A673 (cell line): ENCODE measurements around the gene EXOSC7. TPM values are rescaled to one million over a fixed set of nuclear protein-coding genes. Genes with fewer than 3 reads are reported as not detected.
A peak's percentile ranks its signal among the peaks of the same experiment; 100 is the strongest.
"Not testable (repeated sequence)": the region's sequence is repeated elsewhere in the genome, so short reads cannot be mapped to it uniquely, and the experiment has no call there.

Experiments used
- BruUV-seq: library from RNA; stranded (reverse); fragments of 400-500 nt; replicated peaks from 2 replicates; lab custom pipeline; 2021; lab: Mats Ljungman, UMichigan
- CTCF ChIA-PET: fragments of 300-600 bp; sonication (Branson Sonifier 250); formaldehyde crosslinking; loops from one replicate; lab custom pipeline; 2022; ENCODE audit warnings: antibody characterized with exemption; lab: Charles Lee
- POLR2A ChIA-PET: fragments of 300-600 bp; sonication (Branson Sonifier 250); formaldehyde crosslinking; loops from one replicate; lab custom pipeline; 2022; ENCODE audit warnings: antibody characterized with exemption; ENCODE audit not compliant: low non-redundant PET; lab: Charles Lee
- DNase-seq: peaks from one replicate; pipeline ENCODE4 v3.0.0-alpha.2; 2015; ENCODE audit warnings: low spot score
- H3K27ac ChIP-seq: fragments of 200-600 bp; sonication (generic); 2 replicates; pipeline ENCODE4 v1.5.1; 2016; ENCODE audit warnings: mixed run types, low read depth, mild to moderate bottlenecking, mixed read lengths, antibody characterized with exemption, low read length; ENCODE audit not compliant: poor library complexity, severe bottlenecking
- H3K27me3 ChIP-seq: fragments of 200-600 bp; sonication (generic); replicated peaks from 2 replicates; pipeline ENCODE4 v1.6.1; 2017; ENCODE audit warnings: mixed run types, low read depth, mild to moderate bottlenecking, mixed read lengths, antibody characterized with exemption, low read length; ENCODE audit not compliant: insufficient read depth, poor library complexity
- H3K36me3 ChIP-seq: fragments of 200-600 bp; sonication (generic); 2 replicates; pipeline ENCODE4 v1.6.1; 2016; ENCODE audit warnings: mixed run types, mild to moderate bottlenecking, mixed read lengths, antibody characterized with exemption, low read length; ENCODE audit not compliant: insufficient read depth, poor library complexity, severe bottlenecking
- H3K4me1 ChIP-seq: fragments of 200-600 bp; sonication (generic); 2 replicates; pipeline ENCODE4 v1.6.1; 2017; ENCODE audit warnings: mixed run types, mild to moderate bottlenecking, mixed read lengths, antibody characterized with exemption, low read length; ENCODE audit not compliant: insufficient read depth, poor library complexity, severe bottlenecking
- H3K4me3 ChIP-seq: fragments of 200-600 bp; sonication (generic); 2 replicates; pipeline ENCODE4 v1.5.1; 2016; ENCODE audit warnings: low read depth, mixed run types, mild to moderate bottlenecking, mixed read lengths, low read length; ENCODE audit not compliant: poor library complexity, severe bottlenecking
- H3K9me3 ChIP-seq: fragments of 200-600 bp; sonication (generic); 2 replicates; pipeline ENCODE4 v1.6.1; 2016; ENCODE audit warnings: mixed run types, low read depth, mild to moderate bottlenecking, mixed read lengths, antibody characterized with exemption, low read length; ENCODE audit not compliant: poor library complexity, severe bottlenecking
- CTCF ChIP-seq: fragments of 300-800, 200-600 bp; sonication (generic); conservative IDR thresholded peaks from 2 replicates; pipeline ENCODE4 v1.5.1; 2017; ENCODE audit warnings: low read depth, mild to moderate bottlenecking, antibody characterized with exemption, low read length, moderate library complexity, mixed read lengths
- EZH2 ChIP-seq: fragments of 200-600 bp; sonication (generic); IDR thresholded peaks from 2 replicates; pipeline ENCODE4 v1.6.1; 2017; ENCODE audit warnings: borderline replicate concordance, low read depth, mild to moderate bottlenecking, mixed read lengths, antibody characterized with exemption, low read length; ENCODE audit not compliant: poor library complexity, severe bottlenecking
- intact Hi-C: fragments of 100-400 bp; cut with micrococcal nuclease; formaldehyde crosslinking; loops from one replicate; pipeline ENCODE4 v1.10.0; 2022; ENCODE audit not compliant: unreplicated experiment
- total RNA-seq: library from RNA; stranded (reverse); gene quantifications from 2 replicates; pipeline ENCODE4 v1.2.3, GENCODE V29; 2021

Gene EXOSC7
- total RNA-seq, 1 experiment from 2014 or later, result 47.4 TPM

- BruUV-seq, result no TSS peak
- DNase-seq, result no peak
- ChIA-PET CTCF (no interaction called here), POLR2A (no interaction called here)
- TF ChIP-seq CTCF (no peak), EZH2 (no peak)
- Histone ChIP-seq H3K4me1 (peaks cover 5% of the 10 kb centered on the region), H3K4me3 (no peak overlapping the region), H3K9me3 (no peaks in the 10 kb centered on the region), H3K36me3 (peaks cover 44% of the 10 kb centered on the region), H3K27me3 (no peaks in the 10 kb centered on the region), H3K27ac (no peak overlapping the region)
- intact Hi-C loops, result no loop called here
Observed at GRCh38 chr3:44942202-44942921, 33.7 kb upstream of the EXOSC7 start.

GRCh38 chr3:44948239-44948638, 27.8 kb upstream of the EXOSC7 start:
- peak overlapping the region; percentile 95 for H3K27ac ChIP-seq
- ChIA-PET POLR2A (no interaction called here), CTCF (no interaction called here)
- no TSS peak for BruUV-seq
- no peaks in the 10 kb centered on the region for H3K9me3 ChIP-seq
- no peaks in the 10 kb centered on the region for H3K27me3 ChIP-seq
- TF ChIP-seq CTCF, result no peak
- no peak for TF ChIP-seq EZH2
- H3K4me3 ChIP-seq, result no peak overlapping the region
- H3K4me1 ChIP-seq, result peaks cover 45% of the 10 kb centered on the region
- DNase-seq, result no peak
- peaks cover 13% of the 10 kb centered on the region for H3K36me3 ChIP-seq
- intact Hi-C loops, result no loop called here

GRCh38 chr3:44949770-44950169, 26.3 kb upstream of the EXOSC7 start:
- BruUV-seq, POLR2A ChIA-PET, intact Hi-C loops: not testable (repeated sequence)

GRCh38 chr3:44950275-44950734, 25.7 kb upstream of the EXOSC7 start:
- peak; percentile 88 for DNase-seq
- no TSS peak for BruUV-seq
- Histone ChIP-seq H3K4me1 (peaks cover 45% of the 10 kb centered on the region), H3K36me3 (peaks cover 11% of the 10 kb centered on the region), H3K27ac (peak overlapping the region; percentile 95), H3K9me3 (no peaks in the 10 kb centered on the region), H3K4me3 (no peak overlapping the region), H3K27me3 (no peaks in the 10 kb centered on the region)
- ChIA-PET CTCF (no interaction called here), POLR2A (interaction anchor here (1.0 kb wide), 1 partner anchor 12 kb away, joined by 4 read pairs; no protein-coding TSS in a partner anchor)
- intact Hi-C loops, result no loop called here
- TF ChIP-seq CTCF (no peak), EZH2 (no peak)

More at GRCh38 chr3:44949770-44950169, 26.3 kb upstream of the EXOSC7 start:
- CTCF ChIA-PET, DNase-seq, H3K9me3 ChIP-seq, H3K27me3 ChIP-seq, H3K4me3 ChIP-seq: not testable (repeated sequence)
- Histone ChIP-seq H3K4me1 (peaks cover 45% of the 10 kb centered on the region), H3K36me3 (peaks cover 16% of the 10 kb centered on the region), H3K27ac (peak overlapping the region; percentile 95)
